Breast epithelium (tissue), 4 donors: Measurements from ENCODE around the gene CBLL2. TPM values are rescaled to one million over a fixed set of nuclear protein-coding genes. Genes with fewer than 3 reads are reported as not detected.
"Not testable (repeated sequence)": the region's sequence is repeated elsewhere in the genome, so short reads cannot be mapped to it uniquely, and the experiment has no call there.

Source experiments
- DNase-seq, 2 donors: peaks; one replicate each; pipeline ENCODE4 v3.0.0-alpha.2; 2019; ENCODE audit warnings: low spot score in 2 of 2
- H3K27ac ChIP-seq, 2 donors: fragments of 200-600 bp; sonication (generic) in 1 of 2; one replicate each; pipeline ENCODE4 v1.5.1; 2016 to 2019; ENCODE audit warnings: mild to moderate bottlenecking in 1 of 2
- H3K27me3 ChIP-seq, 2 donors: fragments of 200-600 bp; sonication (generic) in 1 of 2; one replicate each; pipeline versions ENCODE4 v1.5.1 to v1.6.0; 2017 to 2019; ENCODE audit warnings: control low read depth in 1 of 2, mild to moderate bottlenecking in 1 of 2
- H3K36me3 ChIP-seq: fragments of 200-600 bp; one replicate; pipeline ENCODE4 v1.5.1; 2019
- H3K4me1 ChIP-seq, 2 donors: fragments of 200-600 bp; sonication (generic); one replicate each; pipeline ENCODE4 v1.5.1; 2016 to 2019; ENCODE audit warnings: control low read depth in 1 of 2
- H3K4me3 ChIP-seq, 3 donors: fragments of 200-600 bp; sonication (generic); 1 replicate in 2 of 3; 2 replicates in 1 of 3; pipeline ENCODE4 v1.5.1; 2016 to 2019; ENCODE audit warnings: mild to moderate bottlenecking in 3 of 3, moderate library complexity in 2 of 3
- H3K9me3 ChIP-seq, 2 donors: fragments of 200-600 bp; sonication (generic) in 1 of 2; one replicate each; pipeline ENCODE4 v1.5.1; 2016 to 2019; ENCODE audit warnings: control low read depth in 1 of 2
- POLR2A ChIP-seq: fragments of 450-650 bp; IDR thresholded peaks from one replicate; pipeline ENCODE4 v1.6.1; 2016; ENCODE audit warnings: antibody characterized with exemption, mild to moderate bottlenecking, moderate library complexity
- POLR2AphosphoS5 ChIP-seq, 3 donors: sonication (generic); formaldehyde crosslinking; IDR thresholded peaks; one replicate each; pipeline ENCODE4 v1.6.1; 2017; ENCODE audit warnings: antibody characterized with exemption in 3 of 3
- intact Hi-C: fragments of 100-400 bp; cut with DNase I; formaldehyde crosslinking; loops from one replicate; pipeline ENCODE4 v1.15.1; 2023; ENCODE audit warnings: low total_unique reads
- total RNA-seq, 3 donors: library from RNA; depleted of rRNA; stranded (reverse); fragments of >200 nt; gene quantifications; one replicate each; pipeline ENCODE4 v1.1.0, GENCODE V29; 2016
- TF ChIP-seq, protein P1 (sequence below), 3 donors: fragments of 450-650 bp; IDR thresholded peaks; one replicate each; pipeline ENCODE4 v1.5.1; 2016 to 2017; ENCODE audit warnings: antibody characterized with exemption in 3 of 3, mild to moderate bottlenecking in 3 of 3, moderate library complexity in 3 of 3

CBLL2 gene
- total RNA-seq, 3 donors from 2014 or later = not detected

DNA sequence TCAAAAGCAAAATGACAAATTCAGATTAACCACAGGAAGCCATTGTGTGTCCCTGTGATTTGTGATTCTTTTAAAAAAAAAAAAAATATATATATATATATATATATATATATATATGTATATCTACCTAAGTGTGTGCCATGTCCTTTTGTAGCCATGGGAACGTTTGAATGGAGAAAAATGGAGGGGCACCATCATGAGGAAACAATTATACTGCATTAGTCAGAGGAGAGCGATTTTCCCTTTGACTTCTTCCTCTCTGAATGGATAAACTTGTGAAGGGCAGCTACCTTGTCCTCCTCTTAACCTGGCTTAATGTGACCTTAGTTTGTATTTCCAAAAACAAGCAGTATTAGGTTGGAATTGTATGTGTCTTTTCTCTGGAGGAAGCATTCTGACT, 23.3 kb upstream of the CBLL2 start:
- Histone ChIP-seq H3K9me3 (no peaks in the 10 kb centered on the region), H3K27ac (no peak overlapping the region), H3K4me3 (no peak overlapping the region), H3K4me1 (no peaks in the 10 kb centered on the region), H3K36me3 (no peaks in the 10 kb centered on the region), H3K27me3 (peaks cover 0 to 11% of the 10 kb centered on the region in 2 donors)
- TF ChIP-seq POLR2A = no peak
- intact Hi-C loops = no loop called here
- no peak for DNase-seq

DNA sequence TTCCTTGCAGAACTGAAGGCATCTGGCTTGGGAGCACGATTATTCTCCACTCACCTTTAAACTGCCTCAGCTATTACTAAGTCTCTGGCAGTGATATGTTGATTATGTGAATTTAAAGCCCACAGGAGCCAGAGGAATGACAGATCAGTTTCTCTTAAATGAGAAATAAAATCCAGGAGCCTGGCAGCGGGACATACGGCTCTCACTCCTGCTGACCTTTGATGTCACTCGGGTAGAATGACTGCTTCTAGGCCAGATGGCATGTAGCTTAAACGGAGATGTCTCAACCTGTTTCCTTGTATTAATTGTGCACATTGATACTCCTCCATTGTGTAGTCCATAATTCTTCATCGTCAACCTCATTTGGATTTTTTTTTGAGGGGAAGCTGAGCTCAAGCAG, 4.0 kb upstream of the CBLL2 start:
- Histone ChIP-seq H3K36me3 (no peaks in the 10 kb centered on the region), H3K27me3 (peaks cover 0 to 8% of the 10 kb centered on the region in 2 donors), H3K9me3 (no peaks in the 10 kb centered on the region), H3K4me3 (no peak overlapping the region), H3K27ac (no peak overlapping the region), H3K4me1 (no peaks in the 10 kb centered on the region)
- DNase-seq = no peak
- TF ChIP-seq POLR2AphosphoS5 (IDR thresholded peaks at IDR 0.05) = no peak
- TF ChIP-seq POLR2A = no peak
- TF ChIP-seq, protein P1, sequence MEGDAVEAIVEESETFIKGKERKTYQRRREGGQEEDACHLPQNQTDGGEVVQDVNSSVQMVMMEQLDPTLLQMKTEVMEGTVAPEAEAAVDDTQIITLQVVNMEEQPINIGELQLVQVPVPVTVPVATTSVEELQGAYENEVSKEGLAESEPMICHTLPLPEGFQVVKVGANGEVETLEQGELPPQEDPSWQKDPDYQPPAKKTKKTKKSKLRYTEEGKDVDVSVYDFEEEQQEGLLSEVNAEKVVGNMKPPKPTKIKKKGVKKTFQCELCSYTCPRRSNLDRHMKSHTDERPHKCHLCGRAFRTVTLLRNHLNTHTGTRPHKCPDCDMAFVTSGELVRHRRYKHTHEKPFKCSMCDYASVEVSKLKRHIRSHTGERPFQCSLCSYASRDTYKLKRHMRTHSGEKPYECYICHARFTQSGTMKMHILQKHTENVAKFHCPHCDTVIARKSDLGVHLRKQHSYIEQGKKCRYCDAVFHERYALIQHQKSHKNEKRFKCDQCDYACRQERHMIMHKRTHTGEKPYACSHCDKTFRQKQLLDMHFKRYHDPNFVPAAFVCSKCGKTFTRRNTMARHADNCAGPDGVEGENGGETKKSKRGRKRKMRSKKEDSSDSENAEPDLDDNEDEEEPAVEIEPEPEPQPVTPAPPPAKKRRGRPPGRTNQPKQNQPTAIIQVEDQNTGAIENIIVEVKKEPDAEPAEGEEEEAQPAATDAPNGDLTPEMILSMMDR (IDR thresholded peaks at IDR 0.05) = no peak
- intact Hi-C loops = no loop called here

DNA sequence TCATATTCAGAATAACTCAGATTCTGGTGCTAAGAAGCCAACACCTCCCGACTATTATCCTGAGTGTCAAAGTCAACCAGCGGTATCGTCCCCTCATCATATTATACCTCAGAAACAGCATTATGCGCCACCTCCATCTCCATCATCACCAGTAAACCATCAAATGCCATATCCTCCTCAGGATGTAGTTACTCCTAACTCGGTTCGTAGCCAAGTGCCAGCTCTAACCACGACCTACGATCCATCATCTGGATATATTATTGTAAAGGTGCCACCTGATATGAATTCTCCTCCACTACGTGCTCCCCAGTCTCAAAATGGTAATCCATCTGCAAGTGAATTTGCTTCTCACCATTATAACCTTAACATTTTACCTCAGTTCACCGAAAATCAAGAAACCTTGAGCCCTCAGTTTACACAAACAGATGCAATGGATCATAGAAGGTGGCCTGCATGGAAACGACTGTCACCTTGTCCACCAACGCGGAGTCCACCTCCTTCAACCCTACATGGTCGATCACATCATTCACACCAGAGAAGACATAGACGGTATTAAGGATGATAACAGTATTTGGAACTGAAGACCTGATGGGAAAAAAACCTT, 1.1 kb downstream of the CBLL2 start:
- Histone ChIP-seq H3K9me3 (no peaks in the 10 kb centered on the region), H3K27ac (no peak overlapping the region), H3K36me3 (no peaks in the 10 kb centered on the region), H3K4me3 (no peak overlapping the region), H3K4me1 (no peaks in the 10 kb centered on the region), H3K27me3 (peaks cover 0 to 13% of the 10 kb centered on the region in 2 donors)
- intact Hi-C loops = no loop called here
- TF ChIP-seq POLR2AphosphoS5 (IDR thresholded peaks at IDR 0.05) (no peak), POLR2A (no peak)
- TF ChIP-seq, protein P1 (IDR thresholded peaks at IDR 0.05) = no peak
- no peak for DNase-seq

DNA sequence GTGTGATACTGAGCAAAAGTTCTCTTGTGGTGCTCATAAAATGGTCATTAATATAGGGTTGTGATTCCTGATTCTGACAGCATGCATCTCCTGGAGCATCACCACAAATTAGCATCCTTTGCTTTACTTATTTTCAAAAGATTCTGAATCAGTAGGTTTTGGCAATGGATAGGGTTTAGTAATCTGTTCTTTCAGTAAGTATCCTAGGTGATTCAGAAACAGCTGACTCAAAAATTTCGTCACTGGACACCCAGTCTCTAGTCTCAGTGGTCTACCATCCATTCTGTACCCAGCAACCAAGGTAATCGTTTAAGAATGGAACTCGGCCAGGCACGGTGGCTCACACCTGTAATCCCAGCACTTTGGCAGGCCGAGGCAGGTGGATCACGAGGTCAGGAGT, 4.1 kb downstream of the CBLL2 start:
- Histone ChIP-seq H3K4me3 (no peak overlapping the region), H3K36me3 (no peaks in the 10 kb centered on the region), H3K27me3 (peaks cover 0 to 11% of the 10 kb centered on the region in 2 donors), H3K9me3 (no peaks in the 10 kb centered on the region), H3K27ac (no peak overlapping the region), H3K4me1 (no peaks in the 10 kb centered on the region)
- DNase-seq = no peak
- TF ChIP-seq, protein P1 (IDR thresholded peaks at IDR 0.05) = no peak
- TF ChIP-seq POLR2AphosphoS5 (IDR thresholded peaks at IDR 0.05) (no peak), POLR2A (no peak)
- intact Hi-C loops = no loop called here

DNA sequence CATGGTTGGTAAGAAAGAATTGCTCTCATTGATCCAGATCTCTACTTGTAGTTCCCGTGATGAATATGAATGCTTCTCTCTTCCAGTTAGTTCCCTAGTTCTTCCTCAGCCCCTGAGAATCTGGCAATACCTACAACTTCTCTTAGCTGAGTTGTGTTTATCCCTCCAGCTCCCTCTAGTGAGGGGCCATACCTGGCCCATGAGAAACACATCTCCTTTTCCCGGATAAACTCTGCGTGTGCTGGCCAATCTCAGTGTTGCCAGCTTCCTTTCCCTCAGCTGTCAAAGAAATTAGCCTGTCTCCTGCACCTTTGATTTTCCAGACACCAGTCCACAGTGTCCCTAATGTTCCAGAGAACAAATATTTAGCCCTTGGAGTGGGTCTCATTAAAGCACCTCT, 5.7 kb downstream of the CBLL2 start:
- Histone ChIP-seq H3K36me3 (no peaks in the 10 kb centered on the region), H3K27me3 (peaks cover 0 to 18% of the 10 kb centered on the region in 2 donors), H3K27ac (no peak overlapping the region), H3K9me3 (peaks cover 0 to 4% of the 10 kb centered on the region in 2 donors), H3K4me1 (no peaks in the 10 kb centered on the region), H3K4me3 (no peak overlapping the region)
- DNase-seq = no peak
- intact Hi-C loops = no loop called here
- TF ChIP-seq, protein P1 (IDR thresholded peaks at IDR 0.05) = no peak
- no peak for TF ChIP-seq POLR2AphosphoS5 (IDR thresholded peaks at IDR 0.05)
- no peak for TF ChIP-seq POLR2A

DNA sequence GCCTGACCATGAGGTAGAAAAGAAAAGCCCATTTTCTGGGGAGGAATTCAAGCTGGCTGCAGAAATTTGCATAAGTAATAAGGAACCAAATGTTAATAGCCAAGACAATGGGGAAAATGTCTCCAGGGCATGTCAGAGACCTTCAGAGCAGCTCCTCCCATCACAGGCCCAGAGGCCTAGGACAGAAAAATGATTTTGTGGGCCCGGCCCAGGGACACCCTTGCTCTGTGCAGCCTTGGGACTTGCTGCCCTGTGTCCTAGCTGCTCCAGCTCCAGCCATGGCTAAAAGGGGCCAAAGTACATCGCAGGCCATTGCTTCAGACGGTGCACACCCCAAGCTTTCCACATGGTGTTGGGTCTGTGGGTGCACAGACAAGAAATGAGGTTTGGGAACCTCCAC, 16.5 kb downstream of the CBLL2 start:
- H3K4me1 ChIP-seq, H3K9me3 ChIP-seq, H3K27ac ChIP-seq, H3K36me3 ChIP-seq, H3K4me3 ChIP-seq, intact Hi-C loops, DNase-seq: not testable (repeated sequence)
- H3K27me3 ChIP-seq = peaks cover 0 to 25% of the 10 kb centered on the region in 2 donors
